Neutrophil (primary cell): ENCODE results near the gene KLHDC4.

Experiments
- H3K27ac ChIP-seq: fragments of 200-600 bp; sonication (generic); 2 replicates; pipeline ENCODE4 v1.5.1; 2016; ENCODE audit warnings: mild to moderate bottlenecking, moderate library complexity
- H3K27me3 ChIP-seq: fragments of 200-600 bp; sonication (generic); 2 replicates; pipeline ENCODE4 v1.6.0; 2016; ENCODE audit warnings: mild to moderate bottlenecking
- H3K36me3 ChIP-seq: fragments of 200-600 bp; sonication (generic); 2 replicates; pipeline ENCODE4 v1.5.1; 2017
- H3K4me1 ChIP-seq, 2 experiments: fragments of 200-600 bp in 1 of 2; sonication (generic) in 1 of 2; 1 replicate in 1 of 2; 2 replicates in 1 of 2; pipeline versions ENCODE4 v1.5.1 to v1.6.1; 2013 to 2016; ENCODE audit warnings: low read depth in 1 of 2, low read length in 1 of 2, mild to moderate bottlenecking in 1 of 2, moderate library complexity in 1 of 2; ENCODE audit not compliant: control insufficient read depth in 1 of 2, insufficient read depth in 1 of 2
- H3K4me3 ChIP-seq, 2 experiments: fragments of 200-600 bp in 1 of 2; sonication (generic) in 1 of 2; 1 replicate in 1 of 2; 2 replicates in 1 of 2; pipeline ENCODE4 v1.5.1; 2013 to 2016; ENCODE audit warnings: low read depth in 1 of 2, low read length in 1 of 2, mild to moderate bottlenecking in 1 of 2, moderate library complexity in 1 of 2
- H3K9me3 ChIP-seq: fragments of 200-600 bp; sonication (generic); 2 replicates; pipeline ENCODE4 v1.5.1; 2016
- CTCF ChIP-seq: fragments of 200-600 bp; sonication (generic); IDR thresholded peaks from 2 replicates; pipeline ENCODE4 v1.5.1; 2016; ENCODE audit warnings: antibody characterized with exemption

Gene KLHDC4

DNA sequence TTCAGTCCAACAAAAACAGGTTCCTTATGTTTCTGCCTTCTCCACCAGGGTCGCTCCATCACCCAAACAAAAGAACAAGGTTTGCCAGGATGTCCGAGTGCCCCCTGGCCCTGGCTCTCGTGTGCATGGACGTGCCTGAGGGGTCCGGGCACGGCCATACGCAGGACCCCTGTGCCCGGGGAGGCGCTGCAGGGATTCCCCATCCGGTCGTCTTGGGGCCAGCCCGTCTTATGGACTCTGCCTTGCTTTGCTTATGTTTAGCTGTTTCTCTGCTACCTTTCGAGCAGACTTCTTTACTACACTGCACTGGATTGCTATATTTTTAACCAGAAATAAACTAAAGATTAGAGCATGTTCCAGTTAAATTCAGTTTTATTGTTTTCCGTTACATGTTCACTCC is 68.0 kb downstream of the KLHDC4 start:
- H3K4me1 ChIP-seq = peaks cover 11 to 12% of the 10 kb centered on the region in 2 experiments
- peaks cover 33% of the 10 kb centered on the region for H3K36me3 ChIP-seq
- no peak overlapping the region for H3K27ac ChIP-seq
- no peaks in the 10 kb centered on the region for H3K9me3 ChIP-seq
- no peak for TF ChIP-seq CTCF
- H3K4me3 ChIP-seq = no peak overlapping the region
- no peaks in the 10 kb centered on the region for H3K27me3 ChIP-seq

- Histone ChIP-seq H3K36me3 (peaks cover 33% of the 10 kb centered on the region), H3K27me3 (no peaks in the 10 kb centered on the region)
Measured at GRCh38 chr16:87697256-87697655, 68.5 kb downstream of the KLHDC4 start.

GRCh38 chr16:87696726-87697125 is 69.1 kb downstream of the KLHDC4 start:
- no peaks in the 10 kb centered on the region for H3K9me3 ChIP-seq
- no peak overlapping the region for H3K4me3 ChIP-seq
- H3K4me1 ChIP-seq = peaks cover under 1 to 1% of the 10 kb centered on the region in 2 experiments
- no peak overlapping the region for H3K27ac ChIP-seq
- H3K27me3 ChIP-seq = peaks cover 2% of the 10 kb centered on the region
- no peak for TF ChIP-seq CTCF
- peaks cover 33% of the 10 kb centered on the region for H3K36me3 ChIP-seq

More at GRCh38 chr16:87697256-87697655, 68.5 kb downstream of the KLHDC4 start:
- Histone ChIP-seq H3K27ac (no peak overlapping the region), H3K4me3 (no peak overlapping the region), H3K4me1 (peaks cover 6% of the 10 kb centered on the region in 2 experiments), H3K9me3 (no peaks in the 10 kb centered on the region)
- TF ChIP-seq CTCF = no peak

DNA sequence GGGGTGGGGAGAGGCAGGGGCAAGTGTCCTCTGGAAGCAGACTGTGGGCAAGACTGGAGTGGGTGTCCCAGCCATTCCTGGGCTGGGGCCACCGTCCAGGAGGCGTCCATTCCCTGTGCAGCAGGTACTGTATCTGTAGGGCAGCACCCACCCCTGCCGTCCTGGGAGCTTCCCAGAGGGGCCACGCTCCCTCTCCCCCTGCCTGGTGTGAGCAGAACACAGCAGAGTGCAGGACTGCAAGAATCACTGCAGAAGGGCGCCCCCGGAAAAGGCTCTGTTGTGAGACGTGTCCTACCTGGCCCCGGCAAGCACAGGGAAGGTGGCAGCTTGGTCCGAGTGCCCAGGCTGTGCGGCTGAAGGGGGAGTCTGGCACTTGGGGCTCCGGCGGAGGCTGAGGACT is 70.3 kb downstream of the KLHDC4 start:
- H3K4me1 ChIP-seq = no peaks in the 10 kb centered on the region
- no peak for TF ChIP-seq CTCF
- H3K9me3 ChIP-seq = no peaks in the 10 kb centered on the region
- peaks cover 28% of the 10 kb centered on the region for H3K36me3 ChIP-seq
- H3K27me3 ChIP-seq = peaks cover 9% of the 10 kb centered on the region
- no peak overlapping the region for H3K4me3 ChIP-seq
- no peak overlapping the region for H3K27ac ChIP-seq

- no peak for TF ChIP-seq CTCF
- Histone ChIP-seq H3K4me3 (no peak overlapping the region), H3K27me3 (peaks cover 9% of the 10 kb centered on the region), H3K9me3 (no peaks in the 10 kb centered on the region), H3K4me1 (no peaks in the 10 kb centered on the region), H3K27ac (no peak overlapping the region), H3K36me3 (peaks cover 22% of the 10 kb centered on the region)
Measured at GRCh38 chr16:87694441-87695125, 71.2 kb downstream of the KLHDC4 start.
